ENCODE data around the gene CEBPA. TPM values are rescaled to one million over a fixed set of nuclear protein-coding genes. Genes with fewer than 3 reads are reported as not detected.

The CEBPA gene
- polyA plus RNA-seq, 1 donor (not counting 4 experiments of a cell fraction or from before 2014, with no cell fraction given) = 3.6 TPM

DNA sequence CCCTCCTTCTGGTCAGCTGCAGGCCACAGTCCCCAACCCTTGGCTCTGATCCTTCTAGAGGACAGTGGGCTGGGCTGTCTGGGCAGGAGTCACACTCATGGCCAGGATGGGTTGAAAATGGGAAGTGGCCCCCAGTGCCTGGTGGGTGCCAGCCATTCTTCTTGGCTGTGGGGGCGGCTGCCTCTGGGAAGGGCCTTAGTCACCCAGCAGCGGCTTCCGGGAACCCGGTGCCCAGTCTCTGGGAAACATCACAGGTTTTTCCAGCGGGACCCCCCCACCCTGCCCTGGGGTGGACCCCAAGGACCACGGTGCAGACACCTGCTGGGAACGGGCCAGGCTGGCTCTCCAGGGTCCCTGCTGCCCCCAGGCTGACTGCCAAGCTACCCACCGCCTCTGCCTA is 49.4 kb downstream of the CEBPA start:
- no peak overlapping the region for H3K4me3 ChIP-seq (ENCODE audit: control insufficient read depth in 2 of 3, extremely low read depth in 1 of 3, insufficient read depth in 2 of 3, low read depth in 1 of 3, low read length in 3 of 3)
- H3K4me2 ChIP-seq (ENCODE audit: control insufficient read depth, extremely low read depth, insufficient read depth, low read depth, low read length) = no peak overlapping the region
- dilution Hi-C loops (cut with MboI; ENCODE audit: extremely low pct_ligation_motif_present, low sequenced_read_pairs) = no loop called here
- FAIRE-seq (no peak), DNase-seq (ENCODE audit: low read depth, low spot score) (no peak)
- no peak overlapping the region for H3K27ac ChIP-seq (ENCODE audit: control insufficient read depth, insufficient read depth, low read length)
- no peak overlapping the region for H2AFZ ChIP-seq (ENCODE audit: control insufficient read depth, low read length)
- no peaks in the 10 kb centered on the region for H4K20me1 ChIP-seq (ENCODE audit: control insufficient read depth, extremely low read depth, insufficient read depth, low read length)
- H3K27me3 ChIP-seq (ENCODE audit: control insufficient read depth, extremely low read depth, insufficient read depth, low read length) = no peaks in the 10 kb centered on the region
- H3K9me1 ChIP-seq (ENCODE audit: control insufficient read depth, extremely low read depth, insufficient read depth, low read length) = no peaks in the 10 kb centered on the region
- peaks cover 2% of the 10 kb centered on the region for H3K9me3 ChIP-seq (ENCODE audit: control insufficient read depth, low read depth, low read length)
- H3K4me1 ChIP-seq (ENCODE audit: control insufficient read depth, extremely low read depth, insufficient read depth, low read length) = no peaks in the 10 kb centered on the region
- TF ChIP-seq EZH2 (IDR thresholded peaks at IDR 0.05; ENCODE audit: low read length) (no peak), CTCF (optimal IDR thresholded peaks at IDR 0.05 in 1 of 3, IDR thresholded peaks at IDR 0.05 in 1 of 3, conservative IDR thresholded peaks at IDR 0.05 in 1 of 3; ENCODE audit: extremely low read depth in 1 of 3, insufficient read depth in 2 of 3, low read length in 3 of 3) (no peak)
- no peaks in the 10 kb centered on the region for H3K36me3 ChIP-seq (ENCODE audit: control insufficient read depth in 2 of 2, extremely low read depth in 1 of 2, insufficient read depth in 2 of 2, low read length in 2 of 2)
- no peak overlapping the region for H3K9ac ChIP-seq (ENCODE audit: control insufficient read depth, extremely low read depth, insufficient read depth, low read length)
- no peaks in the 10 kb centered on the region for H3K79me2 ChIP-seq (ENCODE audit: control insufficient read depth, insufficient read depth, low read length)

DNA sequence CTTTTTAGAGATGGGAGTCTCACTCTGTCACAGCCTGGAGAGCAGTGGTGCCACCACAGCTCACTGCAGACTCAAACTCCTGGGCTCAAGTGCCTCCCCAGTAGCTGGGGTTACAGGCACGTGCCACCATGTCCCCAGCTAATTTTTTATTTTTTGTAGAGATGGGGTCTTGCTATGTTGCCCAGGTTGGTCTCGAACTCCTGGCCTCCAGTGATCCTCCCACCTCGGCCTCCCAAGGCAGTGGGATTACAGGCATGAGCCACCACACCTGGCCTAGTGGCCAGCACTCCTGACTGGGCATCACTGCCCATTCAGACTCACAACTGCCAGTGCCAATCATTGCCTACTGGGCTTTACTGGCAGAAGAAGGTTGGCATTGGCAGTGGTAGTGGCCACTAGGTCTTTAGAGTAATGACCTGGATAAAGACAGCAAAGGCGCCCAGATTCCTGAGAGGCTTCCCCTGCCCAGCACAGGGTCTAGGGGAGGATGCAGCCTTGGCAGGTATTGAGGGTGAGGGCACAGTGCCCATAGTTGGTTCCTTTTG is 49.8 kb downstream of the CEBPA start:
- no peaks in the 10 kb centered on the region for H3K9me1 ChIP-seq (ENCODE audit: control insufficient read depth, extremely low read depth, insufficient read depth, low read length)
- no peak overlapping the region for H3K9ac ChIP-seq (ENCODE audit: control insufficient read depth, extremely low read depth, insufficient read depth, low read length)
- no peak overlapping the region for H3K4me2 ChIP-seq (ENCODE audit: control insufficient read depth, extremely low read depth, insufficient read depth, low read depth, low read length)
- H4K20me1 ChIP-seq (ENCODE audit: control insufficient read depth, extremely low read depth, insufficient read depth, low read length) = no peaks in the 10 kb centered on the region
- H3K9me3 ChIP-seq (ENCODE audit: control insufficient read depth, low read depth, low read length) = no peaks in the 10 kb centered on the region
- no peaks in the 10 kb centered on the region for H3K27me3 ChIP-seq (ENCODE audit: control insufficient read depth, extremely low read depth, insufficient read depth, low read length)
- H3K4me3 ChIP-seq (ENCODE audit: control insufficient read depth in 2 of 3, extremely low read depth in 1 of 3, insufficient read depth in 2 of 3, low read depth in 1 of 3, low read length in 3 of 3) = no peak overlapping the region
- H3K36me3 ChIP-seq (ENCODE audit: control insufficient read depth in 2 of 2, extremely low read depth in 1 of 2, insufficient read depth in 2 of 2, low read length in 2 of 2) = no peaks in the 10 kb centered on the region
- no peak overlapping the region for H2AFZ ChIP-seq (ENCODE audit: control insufficient read depth, low read length)
- dilution Hi-C loops (cut with MboI; ENCODE audit: extremely low pct_ligation_motif_present, low sequenced_read_pairs) = no loop called here
- FAIRE-seq = no peak
- TF ChIP-seq EZH2 (IDR thresholded peaks at IDR 0.05; ENCODE audit: low read length) = no peak
- no peak for TF ChIP-seq CTCF (optimal IDR thresholded peaks at IDR 0.05 in 1 of 3, IDR thresholded peaks at IDR 0.05 in 1 of 3, conservative IDR thresholded peaks at IDR 0.05 in 1 of 3; ENCODE audit: extremely low read depth in 1 of 3, insufficient read depth in 2 of 3, low read length in 3 of 3)
- DNase-seq (ENCODE audit: low read depth, low spot score) = no peak
- H3K27ac ChIP-seq (ENCODE audit: control insufficient read depth, insufficient read depth, low read length) = no peak overlapping the region
- no peaks in the 10 kb centered on the region for H3K79me2 ChIP-seq (ENCODE audit: control insufficient read depth, insufficient read depth, low read length)
- H3K4me1 ChIP-seq (ENCODE audit: control insufficient read depth, extremely low read depth, insufficient read depth, low read length) = no peaks in the 10 kb centered on the region
